Femur (tissue), 1 donor: ENCODE results near the gene NIPAL1.
"Not testable (repeated sequence)": the region's sequence is repeated elsewhere in the genome, so short reads cannot be mapped to it uniquely, and the experiment has no call there.

Experiments used
- DNase-seq: peaks from one replicate; pipeline ENCODE4 v3.0.0-alpha.2; 2017

NIPAL1 gene

GRCh38 chr4:48016141-48017107 lies at the start of gene NIPAL1, which contains the start of gene CNGA1:
Gene NIPAL1, plus strand, starts transcription at chr4:48016772. Its CDS starts 68 bp downstream, at chr4:48016840.
Gene CNGA1, minus strand, starts transcription at chr4:48016681. Its CDS starts 63,992 bp downstream, at chr4:47952689.
- DNase-seq, result peak; percentile 77

- no peak for DNase-seq
These were observed 47.7 kb upstream of the NIPAL1 start for GRCh38 chr4:47968847-47969246.

GRCh38 chr4:47972181-47972580 lies 44.4 kb upstream of the NIPAL1 start:
- no peak for DNase-seq

- DNase-seq, result no peak
These were observed 43.9 kb upstream of the NIPAL1 start for GRCh38 chr4:47972721-47973120.

- DNase-seq, result no peak
These were observed 42.0 kb upstream of the NIPAL1 start for GRCh38 chr4:47974566-47974965.

- DNase-seq, result no peak
These were observed 26.4 kb upstream of the NIPAL1 start for GRCh38 chr4:47990145-47990544.

- not testable (repeated sequence) for DNase-seq
These were observed 24.1 kb upstream of the NIPAL1 start for GRCh38 chr4:47992475-47992874.

- DNase-seq, result no peak
These were observed 20.6 kb upstream of the NIPAL1 start for GRCh38 chr4:47996021-47996420.

- no peak for DNase-seq
These were observed 14.3 kb upstream of the NIPAL1 start for GRCh38 chr4:48002267-48002666.

- not testable (repeated sequence) for DNase-seq
These were observed 13.0 kb upstream of the NIPAL1 start for GRCh38 chr4:48003568-48003967.

- no peak for DNase-seq
These were observed 10.8 kb upstream of the NIPAL1 start for GRCh38 chr4:48005781-48006180.

- DNase-seq, result no peak
These were observed 8.5 kb upstream of the NIPAL1 start for GRCh38 chr4:48008021-48008596.

GRCh38 chr4:48010906-48011305 lies 5.7 kb upstream of the NIPAL1 start:
- not testable (repeated sequence) for DNase-seq

GRCh38 chr4:48011722-48012121 lies 4.8 kb upstream of the NIPAL1 start:
- no peak for DNase-seq

GRCh38 chr4:48012824-48013223 lies 3.7 kb upstream of the NIPAL1 start:
- DNase-seq, result no peak

- no peak for DNase-seq
These were observed 1.4 kb upstream of the NIPAL1 start for GRCh38 chr4:48015216-48015615.

GRCh38 chr4:48015678-48016077 lies 894 bp upstream of the NIPAL1 start:
- DNase-seq, result no peak

- DNase-seq, result peak; percentile 62
These were observed 568 bp downstream of the NIPAL1 start for GRCh38 chr4:48017108-48017571.

- no peak for DNase-seq
These were observed 1.5 kb downstream of the NIPAL1 start for GRCh38 chr4:48018112-48018511.

- DNase-seq, result no peak
These were observed 4.5 kb downstream of the NIPAL1 start for GRCh38 chr4:48021100-48021499.

GRCh38 chr4:48022192-48022799 lies 5.7 kb downstream of the NIPAL1 start:
- DNase-seq, result no peak

GRCh38 chr4:48024522-48024921 lies 8.0 kb downstream of the NIPAL1 start:
- no peak for DNase-seq

- peak; percentile 50 for DNase-seq
These were observed 8.4 kb downstream of the NIPAL1 start for GRCh38 chr4:48025005-48025404.
